HepG2 (cell line): ENCODE measurements around the gene EHD4. TPM values are rescaled to one million over a fixed set of nuclear protein-coding genes. Genes with fewer than 3 reads are reported as not detected.

Experiments
- ATAC-seq: fragments of 200-7000 bp; cut with Tn5 transposase; 3 replicates; pipeline ENCODE4 v1.9.1; 2020; ENCODE audit warnings: mild to moderate bottlenecking, moderate library complexity
- BruUV-seq: library from RNA; stranded (reverse); fragments of 400-500 nt; replicated peaks from 2 replicates; lab custom pipeline; 2021; lab: Mats Ljungman, UMichigan
- CTCF ChIA-PET: fragments of 300-600 bp; formaldehyde crosslinking; extraction: SDS; loops from one replicate; lab custom pipeline; 2021; ENCODE audit warnings: low total read pairs, inconsistent platforms, low intra/inter-chr PET ratio; lab: Yijun Ruan, JAX
- POLR2A ChIA-PET: fragments of 350-600 bp; sonication (Branson Sonifier 250); formaldehyde crosslinking; loops from one replicate; lab custom pipeline; 2020; ENCODE audit warnings: antibody characterized with exemption, inconsistent platforms; lab: Yijun Ruan, JAX
- DNase-seq: peaks from one replicate; pipeline ENCODE4 v3.0.0-alpha.2; 2015; ENCODE audit warnings: low spot score
- FAIRE-seq: peaks from 3 replicates; lab custom pipeline; 2011; peaks lifted over from hg19 to GRCh38; lab: Jason Lieb, UNC
- H2AFZ ChIP-seq: one replicate; pipeline ENCODE4 v1.6.1; 2011; ENCODE audit warnings: low read length, inconsistent platforms
- H3K27ac ChIP-seq: fragments of 300-600 bp; 3 replicates; pipeline ENCODE4 v1.8.0; 2011; ENCODE audit warnings: mixed run types, mild to moderate bottlenecking, mixed read lengths, low read length, inconsistent platforms; ENCODE audit not compliant: insufficient read depth; ENCODE audit errors: extremely low read length
- H3K27me3 ChIP-seq, 2 experiments: fragments of 200-600 bp in 1 of 2; 2 replicates in 1 of 2; 3 replicates in 1 of 2; pipeline versions ENCODE4 v1.6.0 to v1.8.0; 2011; ENCODE audit warnings: low read length in 2 of 2, mild to moderate bottlenecking in 2 of 2, moderate library complexity in 2 of 2, inconsistent platforms in 1 of 2; ENCODE audit not compliant: insufficient read depth in 2 of 2, control insufficient read depth in 1 of 2
- H3K36me3 ChIP-seq, 2 experiments: fragments of 200-600 bp in 1 of 2; replicated peaks in 1 of 2; 2 replicates in 1 of 2; 3 replicates in 1 of 2; pipeline versions ENCODE4 v1.5.1 to v1.8.0; 2011; ENCODE audit warnings: low read length in 2 of 2, inconsistent platforms in 1 of 2; ENCODE audit not compliant: insufficient read depth in 2 of 2, control insufficient read depth in 1 of 2
- H3K4me1 ChIP-seq: 2 replicates; pipeline ENCODE4 v1.5.1; 2012; ENCODE audit warnings: low read length, inconsistent platforms; ENCODE audit not compliant: insufficient read depth
- H3K4me2 ChIP-seq: 2 replicates; pipeline ENCODE4 v1.6.0; 2011; ENCODE audit warnings: low read depth, low read length, inconsistent platforms
- H3K4me3 ChIP-seq, 3 experiments: fragments of 200-600 bp in 1 of 3; sonication (generic), shearing (Covaris generic) in 1 of 3; replicated peaks in 1 of 3; 2 replicates each; pipeline ENCODE4 v1.5.1; 2011 to 2016; ENCODE audit warnings: low read length in 3 of 3, inconsistent platforms in 2 of 3, low read depth in 2 of 3, mild to moderate bottlenecking in 2 of 3, control low read depth in 1 of 3, mixed read lengths in 1 of 3; ENCODE audit not compliant: insufficient read depth in 1 of 3
- H3K79me2 ChIP-seq: one replicate; pipeline ENCODE4 v1.6.1; 2011; ENCODE audit warnings: low read length, inconsistent platforms; ENCODE audit not compliant: insufficient read depth
- H3K9ac ChIP-seq: 2 replicates; pipeline ENCODE4 v1.6.0; 2011; ENCODE audit warnings: mild to moderate bottlenecking, low read depth, low read length, inconsistent platforms; ENCODE audit not compliant: insufficient read depth
- H3K9me3 ChIP-seq: 2 replicates; pipeline ENCODE4 v1.5.1; 2012; ENCODE audit warnings: mild to moderate bottlenecking, low read length
- H4K20me1 ChIP-seq: 2 replicates; pipeline ENCODE4 v1.6.0; 2011; ENCODE audit warnings: inconsistent platforms, mild to moderate bottlenecking, low read length, moderate library complexity; ENCODE audit not compliant: insufficient read depth
- FIP1L1 ChIP-seq: fragments of 200-400 bp; formaldehyde crosslinking; IDR thresholded peaks from 2 replicates; pipeline ENCODE4 v1.6.1; 2018; ENCODE audit warnings: low read depth, mild to moderate bottlenecking, low read length, moderate library complexity, borderline replicate concordance; ENCODE audit not compliant: insufficient read depth
- HMGA1 ChIP-seq: sonication (generic); formaldehyde crosslinking; conservative IDR thresholded peaks from 2 replicates; pipeline ENCODE4 v1.4.0; 2020; ENCODE audit warnings: missing genetic modification reagents
- MAFF ChIP-seq: IDR thresholded peaks from 2 replicates; pipeline ENCODE4 v1.6.1; 2011; ENCODE audit warnings: low read depth, low read length, improper control_type of control experiment
- MAFK ChIP-seq, 2 experiments: IDR thresholded peaks in 1 of 2; conservative IDR thresholded peaks in 1 of 2; 2 replicates each; pipeline ENCODE4 v1.6.1; 2011; ENCODE audit warnings: improper control_type of control experiment in 2 of 2, low read length in 2 of 2
- MNT ChIP-seq: fragments of 450-650 bp; IDR thresholded peaks from 2 replicates; pipeline ENCODE4 v1.6.1; 2016
- WGBS: methylation state at CpG from one replicate; pipeline ENCODE4 v1.1.6; 2017; ENCODE audit warnings: low lambda C conversion rate; 5-methylcytosine and 5-hydroxymethylcytosine counted together
- in situ Hi-C: cut with HindIII; loops from 2 replicates; pipeline ENCODE4 v1.10.0; 2017; ENCODE audit warnings: low pct_unique_long_range_greater_than_20kb; ENCODE audit not compliant: extremely low pct_ligation_motif_present
- intact Hi-C: fragments of 100-400 bp; cut with micrococcal nuclease; formaldehyde crosslinking; loops from one replicate; pipeline ENCODE4 v1.10.0; 2022; ENCODE audit not compliant: unreplicated experiment
- polyA plus RNA-seq, 8 experiments: library from polyadenylated mRNA; depleted of rRNA in 3 of 8; stranded (reverse) in 7 of 8; unstranded in 1 of 8; fragments of >200 nt; fragmentation: Illumina TruSeq in 4 of 8; extraction: Trizol in 4 of 8; gene quantifications; 2 replicates each; pipeline versions ENCODE4 v1.2.1 to v1.2.3, GENCODE V29; 2011 to 2016; ENCODE audit warnings: low read depth in 4 of 8, missing spikeins in 1 of 8, mixed read lengths in 1 of 8; ENCODE audit not compliant: insufficient read depth in 1 of 8
- total RNA-seq, 5 experiments: library from RNA; depleted of rRNA; stranded (reverse); fragments of >200 nt; fragmentation: Illumina TruSeq; extraction: Trizol; gene quantifications; 2 replicates each; pipeline ENCODE4 v1.2.3, GENCODE V29; 2016; ENCODE audit warnings: low read depth in 1 of 5

EHD4 gene
- total and polyA plus RNA-seq, 2 of the 13 experiments (the other 11 are each of a cell fraction or from before 2014, with no cell fraction given) = 3.1 to 4.8 TPM

GRCh38 chr15:41966414-41966812 lies 5.9 kb downstream of the EHD4 start:
- Histone ChIP-seq H2AFZ (no peak overlapping the region), H4K20me1 (no peaks in the 10 kb centered on the region), H3K4me2 (no peak overlapping the region), H3K9ac (no peak overlapping the region), H3K4me3 (no peak overlapping the region), H3K27ac (no peak overlapping the region), H3K27me3 (no peaks in the 10 kb centered on the region), H3K79me2 (no peaks in the 10 kb centered on the region), H3K4me1 (peaks cover 30% of the 10 kb centered on the region), H3K9me3 (no peaks in the 10 kb centered on the region), H3K36me3 (no peaks in the 10 kb centered on the region)
- intact Hi-C loops (no loop called here), in situ Hi-C loops (no loop called here)
- DNase-seq (no peak), ATAC-seq (no peak), FAIRE-seq (no peak)
- ChIA-PET CTCF (no interaction called here), POLR2A (no interaction called here)
- 66% methylated on average over 4 of the region's 4 CpGs for WGBS
- TF ChIP-seq MAFF (0 out of 2 replicates have a peak, but pooled peaks have one; percentile 9), MNT (no peak), MAFK (conservative IDR thresholded peaks at IDR 0.05 in 1 of 2, IDR thresholded peaks at IDR 0.05 in 1 of 2; ENCODE audit: low read length in 2 of 2) (peak; percentile 57 to 58), HMGA1 (CRISPR knock-in tag) (no peak), FIP1L1 (no peak)
- BruUV-seq = no TSS peak
